Parathyroid adenoma (tissue), 2 donors: Measurements from ENCODE around the gene DNAH3.

ENCODE experiments used
- H2AFZ ChIP-seq: fragments of 300-600 bp; sonication (generic); one replicate; pipeline ENCODE4 v1.7.0; 2017; ENCODE audit warnings: antibody characterized with exemption, mild to moderate bottlenecking
- H3K27ac ChIP-seq: fragments of 300-600 bp; sonication (generic); one replicate; pipeline ENCODE4 v1.7.0; 2017
- H3K27me3 ChIP-seq: fragments of 300-600 bp; sonication (generic); one replicate; pipeline ENCODE4 v1.7.0; 2017; ENCODE audit warnings: low read length; ENCODE audit not compliant: control insufficient read depth, insufficient read depth
- H3K36me3 ChIP-seq: fragments of 300-600 bp; sonication (generic); one replicate; pipeline ENCODE4 v1.7.0; 2017; ENCODE audit warnings: low read length; ENCODE audit not compliant: control insufficient read depth, insufficient read depth
- H3K4me1 ChIP-seq: fragments of 300-600 bp; sonication (generic); one replicate; pipeline ENCODE4 v1.7.0; 2017; ENCODE audit warnings: control low read depth
- H3K4me2 ChIP-seq: fragments of 300-600 bp; sonication (generic); one replicate; pipeline ENCODE4 v1.7.0; 2017; ENCODE audit warnings: low read length
- H3K4me3 ChIP-seq: fragments of 300-600 bp; sonication (generic); one replicate; pipeline ENCODE4 v1.7.0; 2017; ENCODE audit warnings: low read depth, low read length
- H3K79me2 ChIP-seq: fragments of 300-600 bp; sonication (generic); one replicate; pipeline ENCODE4 v1.7.0; 2017; ENCODE audit warnings: control low read depth
- H3K9ac ChIP-seq: fragments of 300-600 bp; sonication (generic); one replicate; pipeline ENCODE4 v1.7.0; 2017; ENCODE audit warnings: mild to moderate bottlenecking
- H3K9me3 ChIP-seq: fragments of 300-600 bp; sonication (generic); one replicate; pipeline ENCODE4 v1.7.0; 2017; ENCODE audit warnings: low read length; ENCODE audit not compliant: control insufficient read depth
- CTCF ChIP-seq: fragments of 300-600 bp; sonication (generic); IDR thresholded peaks from one replicate; pipeline ENCODE4 v1.7.0; 2017; ENCODE audit warnings: antibody characterized with exemption, mild to moderate bottlenecking
- donor health status: primary hyperparathyroidism.

DNAH3 gene

GRCh38 chr16:21186326-21186691 is 35.7 kb upstream of the DNAH3 start:
- no peaks in the 10 kb centered on the region for H3K36me3 ChIP-seq
- no peak overlapping the region for H2AFZ ChIP-seq
- H3K4me3 ChIP-seq: no peak overlapping the region
- H3K4me1 ChIP-seq: no peaks in the 10 kb centered on the region
- no peak overlapping the region for H3K4me2 ChIP-seq
- H3K79me2 ChIP-seq: no peaks in the 10 kb centered on the region
- no peak for TF ChIP-seq CTCF
- no peaks in the 10 kb centered on the region for H3K9me3 ChIP-seq
- no peaks in the 10 kb centered on the region for H3K27me3 ChIP-seq
- no peak overlapping the region for H3K9ac ChIP-seq
- no peak overlapping the region for H3K27ac ChIP-seq

GRCh38 chr16:21185659-21186325 is 35.1 kb upstream of the DNAH3 start:
- H3K27me3 ChIP-seq: no peaks in the 10 kb centered on the region
- no peaks in the 10 kb centered on the region for H3K9me3 ChIP-seq
- no peak overlapping the region for H3K4me2 ChIP-seq
- no peaks in the 10 kb centered on the region for H3K36me3 ChIP-seq
- no peaks in the 10 kb centered on the region for H3K79me2 ChIP-seq
- H3K4me3 ChIP-seq: no peak overlapping the region
- H3K4me1 ChIP-seq: no peaks in the 10 kb centered on the region
- H3K27ac ChIP-seq: no peak overlapping the region
- H3K9ac ChIP-seq: no peak overlapping the region
- H2AFZ ChIP-seq: no peak overlapping the region
- no peak for TF ChIP-seq CTCF

- H2AFZ ChIP-seq: no peak overlapping the region
- no peaks in the 10 kb centered on the region for H3K36me3 ChIP-seq
- H3K4me1 ChIP-seq: no peaks in the 10 kb centered on the region
- H3K27me3 ChIP-seq: no peaks in the 10 kb centered on the region
- no peak overlapping the region for H3K4me2 ChIP-seq
- no peaks in the 10 kb centered on the region for H3K79me2 ChIP-seq
- no peak overlapping the region for H3K27ac ChIP-seq
- TF ChIP-seq CTCF: no peak
- no peak overlapping the region for H3K4me3 ChIP-seq
- H3K9me3 ChIP-seq: no peaks in the 10 kb centered on the region
- H3K9ac ChIP-seq: no peak overlapping the region
Measured at GRCh38 chr16:21184834-21185233, 34.2 kb upstream of the DNAH3 start.

- Histone ChIP-seq H3K9ac (no peak overlapping the region), H3K4me1 (no peaks in the 10 kb centered on the region), H2AFZ (no peak overlapping the region), H3K36me3 (no peaks in the 10 kb centered on the region), H3K4me3 (no peak overlapping the region), H3K9me3 (no peaks in the 10 kb centered on the region), H3K27me3 (no peaks in the 10 kb centered on the region), H3K27ac (no peak overlapping the region), H3K4me2 (no peak overlapping the region), H3K79me2 (no peaks in the 10 kb centered on the region)
- no peak for TF ChIP-seq CTCF
Measured at GRCh38 chr16:21183995-21184394, 33.3 kb upstream of the DNAH3 start.

GRCh38 chr16:21179983-21180365 is 29.3 kb upstream of the DNAH3 start:
- H3K36me3 ChIP-seq: no peaks in the 10 kb centered on the region
- no peak overlapping the region for H3K27ac ChIP-seq
- no peak for TF ChIP-seq CTCF
- no peaks in the 10 kb centered on the region for H3K27me3 ChIP-seq
- H3K9me3 ChIP-seq: no peaks in the 10 kb centered on the region
- H3K4me1 ChIP-seq: no peaks in the 10 kb centered on the region
- no peak overlapping the region for H3K9ac ChIP-seq
- H3K79me2 ChIP-seq: no peaks in the 10 kb centered on the region
- no peak overlapping the region for H3K4me3 ChIP-seq
- H2AFZ ChIP-seq: no peak overlapping the region
- no peak overlapping the region for H3K4me2 ChIP-seq
